HL-60 (cell line): ENCODE measurements around the gene TMEM80.

Experiments
- DNase-seq, 2 experiments: peaks; one replicate each; pipeline ENCODE4 v3.0.0-alpha.2; 2010 to 2020; ENCODE audit warnings: low read depth in 1 of 2, low spot score in 1 of 2
- H3K27ac ChIP-seq: fragments of 250-450 bp; sonication (Bioruptor Pico); replicated peaks from 2 replicates; pipeline ENCODE4 v1.5.1; 2020; ENCODE audit warnings: mild to moderate bottlenecking, moderate library complexity
- H3K27me3 ChIP-seq: fragments of 250-450 bp; sonication (Bioruptor Pico); 2 replicates; pipeline ENCODE4 v1.5.1; 2021; ENCODE audit warnings: mild to moderate bottlenecking, moderate library complexity; ENCODE audit not compliant: insufficient read depth, poor library complexity, severe bottlenecking
- H3K4me3 ChIP-seq: replicated peaks from 2 replicates; pipeline ENCODE4 v1.5.1; 2011; ENCODE audit warnings: mild to moderate bottlenecking, control low read depth, low read length; ENCODE audit not compliant: insufficient read depth
- GABPA ChIP-seq: IDR thresholded peaks from 2 replicates; pipeline ENCODE4 v1.6.1; 2012; ENCODE audit warnings: low read depth
- POLR2AphosphoS5 ChIP-seq: IDR thresholded peaks from 2 replicates; pipeline ENCODE4 v1.6.1; 2012; ENCODE audit warnings: low read depth
- SPI1 ChIP-seq: IDR thresholded peaks from 2 replicates; pipeline ENCODE4 v1.6.1; 2012; ENCODE audit warnings: low read depth, mild to moderate bottlenecking, borderline replicate concordance
- TF ChIP-seq, protein P1 (sequence below): IDR thresholded peaks from 2 replicates; pipeline ENCODE4 v1.6.1; 2012; ENCODE audit warnings: low read depth; ENCODE audit not compliant: insufficient replicate concordance
- TF ChIP-seq, protein P2 (sequence below): IDR thresholded peaks from one replicate; pipeline ENCODE4 v1.5.1; 2011; ENCODE audit warnings: low read length, control low read depth, inconsistent platforms; ENCODE audit not compliant: insufficient read depth

TMEM80 gene

DNA sequence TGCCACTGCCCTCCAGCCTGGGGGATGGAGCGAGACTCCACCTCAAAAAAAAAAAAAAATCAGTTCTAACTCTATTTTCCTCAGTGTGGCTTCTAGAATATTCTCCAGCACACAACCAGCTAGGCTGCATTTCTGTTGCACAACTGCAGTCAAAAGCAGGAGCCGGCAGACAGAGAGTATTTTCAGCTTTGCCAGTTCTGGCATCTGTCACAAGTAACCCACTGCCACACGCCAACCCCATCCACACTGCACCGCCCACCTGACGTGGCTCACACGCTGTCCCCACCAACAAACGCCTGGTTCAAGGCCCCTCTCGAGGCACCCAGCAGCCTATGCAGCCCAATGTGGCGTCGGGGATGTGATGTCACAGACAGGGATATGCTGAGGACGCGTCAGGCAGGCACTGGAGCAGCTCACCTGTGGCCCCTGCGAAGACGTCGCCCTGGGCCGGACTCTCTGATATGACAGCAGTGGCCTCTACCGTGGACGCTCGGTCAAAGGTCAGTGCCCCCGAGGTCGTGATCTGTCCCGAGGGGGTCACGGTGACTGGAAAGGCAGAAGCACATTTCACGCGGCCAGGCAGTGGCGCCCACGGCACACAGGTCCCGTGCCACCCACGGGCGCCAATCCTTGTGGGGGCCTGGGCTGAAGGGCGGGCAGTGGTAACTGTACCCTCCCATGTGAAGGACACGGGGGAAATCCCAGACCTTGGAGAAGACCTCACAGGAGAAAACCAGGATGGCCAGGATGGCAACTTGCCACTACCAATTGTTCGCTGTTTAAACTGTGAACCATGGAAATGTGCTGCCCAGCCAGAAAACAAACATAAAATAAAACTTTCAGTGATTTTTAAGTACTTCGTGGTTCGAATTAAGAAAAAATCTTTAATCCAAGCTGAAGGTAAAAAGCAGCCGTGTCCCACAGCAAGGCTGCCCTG, 16.1 kb upstream of the TMEM80 start:
- DNase-seq: no peak
- no peak overlapping the region for H3K4me3 ChIP-seq
- H3K27ac ChIP-seq: no peak overlapping the region
- TF ChIP-seq SPI1 (no peak), GABPA (no peak)
- TF ChIP-seq, protein P1, sequence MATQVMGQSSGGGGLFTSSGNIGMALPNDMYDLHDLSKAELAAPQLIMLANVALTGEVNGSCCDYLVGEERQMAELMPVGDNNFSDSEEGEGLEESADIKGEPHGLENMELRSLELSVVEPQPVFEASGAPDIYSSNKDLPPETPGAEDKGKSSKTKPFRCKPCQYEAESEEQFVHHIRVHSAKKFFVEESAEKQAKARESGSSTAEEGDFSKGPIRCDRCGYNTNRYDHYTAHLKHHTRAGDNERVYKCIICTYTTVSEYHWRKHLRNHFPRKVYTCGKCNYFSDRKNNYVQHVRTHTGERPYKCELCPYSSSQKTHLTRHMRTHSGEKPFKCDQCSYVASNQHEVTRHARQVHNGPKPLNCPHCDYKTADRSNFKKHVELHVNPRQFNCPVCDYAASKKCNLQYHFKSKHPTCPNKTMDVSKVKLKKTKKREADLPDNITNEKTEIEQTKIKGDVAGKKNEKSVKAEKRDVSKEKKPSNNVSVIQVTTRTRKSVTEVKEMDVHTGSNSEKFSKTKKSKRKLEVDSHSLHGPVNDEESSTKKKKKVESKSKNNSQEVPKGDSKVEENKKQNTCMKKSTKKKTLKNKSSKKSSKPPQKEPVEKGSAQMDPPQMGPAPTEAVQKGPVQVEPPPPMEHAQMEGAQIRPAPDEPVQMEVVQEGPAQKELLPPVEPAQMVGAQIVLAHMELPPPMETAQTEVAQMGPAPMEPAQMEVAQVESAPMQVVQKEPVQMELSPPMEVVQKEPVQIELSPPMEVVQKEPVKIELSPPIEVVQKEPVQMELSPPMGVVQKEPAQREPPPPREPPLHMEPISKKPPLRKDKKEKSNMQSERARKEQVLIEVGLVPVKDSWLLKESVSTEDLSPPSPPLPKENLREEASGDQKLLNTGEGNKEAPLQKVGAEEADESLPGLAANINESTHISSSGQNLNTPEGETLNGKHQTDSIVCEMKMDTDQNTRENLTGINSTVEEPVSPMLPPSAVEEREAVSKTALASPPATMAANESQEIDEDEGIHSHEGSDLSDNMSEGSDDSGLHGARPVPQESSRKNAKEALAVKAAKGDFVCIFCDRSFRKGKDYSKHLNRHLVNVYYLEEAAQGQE: no peak
- H3K27me3 ChIP-seq: no peaks in the 10 kb centered on the region

DNA sequence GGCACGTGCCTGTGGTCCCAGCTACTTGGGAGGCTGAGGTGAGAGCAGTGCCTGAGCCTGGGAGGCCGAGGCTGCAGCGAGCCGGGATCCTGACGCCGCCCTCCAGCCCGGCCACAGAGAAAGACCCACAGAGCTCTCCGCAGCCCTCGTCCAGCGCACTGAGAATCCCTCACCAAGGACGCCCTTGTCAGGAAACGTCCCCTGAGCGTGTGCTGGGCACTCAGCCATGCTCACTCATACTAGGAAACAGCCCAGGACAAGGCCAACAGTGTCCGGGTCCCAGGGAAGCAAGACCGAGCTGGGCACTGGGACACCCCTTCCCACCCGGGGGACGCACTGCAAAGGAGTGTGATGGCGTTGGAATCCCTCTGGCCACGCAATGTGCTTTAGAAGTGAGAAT, 15.1 kb upstream of the TMEM80 start:
- no peak overlapping the region for H3K27ac ChIP-seq
- no peak overlapping the region for H3K4me3 ChIP-seq
- DNase-seq: no peak
- no peaks in the 10 kb centered on the region for H3K27me3 ChIP-seq
- TF ChIP-seq GABPA (no peak), SPI1 (no peak)

DNA sequence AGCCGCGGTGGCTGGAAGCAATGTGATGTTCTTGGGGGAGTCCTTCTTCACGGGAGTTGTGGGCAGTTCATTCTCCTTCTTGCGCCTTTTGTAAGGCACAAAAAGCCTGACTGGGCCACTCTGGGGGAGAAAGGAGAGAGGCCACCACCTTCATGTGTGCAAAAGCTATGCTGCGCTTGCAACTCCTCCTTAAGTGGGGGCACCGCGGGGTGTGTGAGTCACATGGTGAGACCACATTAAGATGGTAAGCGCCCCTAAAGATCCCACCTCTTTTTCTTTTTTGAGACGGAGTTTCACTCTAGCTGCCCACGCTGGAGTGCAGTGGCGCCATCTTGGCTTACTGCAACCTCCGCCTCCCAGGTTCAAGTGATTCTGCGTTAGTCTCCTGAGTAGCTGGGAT, 14.6 kb upstream of the TMEM80 start:
- Histone ChIP-seq H3K27ac (no peak overlapping the region), H3K27me3 (no peaks in the 10 kb centered on the region), H3K4me3 (no peak overlapping the region)
- no peak for DNase-seq
- TF ChIP-seq POLR2AphosphoS5 (no peak), SPI1 (no peak), GABPA (no peak)
- TF ChIP-seq, protein P2, sequence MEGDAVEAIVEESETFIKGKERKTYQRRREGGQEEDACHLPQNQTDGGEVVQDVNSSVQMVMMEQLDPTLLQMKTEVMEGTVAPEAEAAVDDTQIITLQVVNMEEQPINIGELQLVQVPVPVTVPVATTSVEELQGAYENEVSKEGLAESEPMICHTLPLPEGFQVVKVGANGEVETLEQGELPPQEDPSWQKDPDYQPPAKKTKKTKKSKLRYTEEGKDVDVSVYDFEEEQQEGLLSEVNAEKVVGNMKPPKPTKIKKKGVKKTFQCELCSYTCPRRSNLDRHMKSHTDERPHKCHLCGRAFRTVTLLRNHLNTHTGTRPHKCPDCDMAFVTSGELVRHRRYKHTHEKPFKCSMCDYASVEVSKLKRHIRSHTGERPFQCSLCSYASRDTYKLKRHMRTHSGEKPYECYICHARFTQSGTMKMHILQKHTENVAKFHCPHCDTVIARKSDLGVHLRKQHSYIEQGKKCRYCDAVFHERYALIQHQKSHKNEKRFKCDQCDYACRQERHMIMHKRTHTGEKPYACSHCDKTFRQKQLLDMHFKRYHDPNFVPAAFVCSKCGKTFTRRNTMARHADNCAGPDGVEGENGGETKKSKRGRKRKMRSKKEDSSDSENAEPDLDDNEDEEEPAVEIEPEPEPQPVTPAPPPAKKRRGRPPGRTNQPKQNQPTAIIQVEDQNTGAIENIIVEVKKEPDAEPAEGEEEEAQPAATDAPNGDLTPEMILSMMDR: no peak
- TF ChIP-seq, protein P1: no peak

DNA sequence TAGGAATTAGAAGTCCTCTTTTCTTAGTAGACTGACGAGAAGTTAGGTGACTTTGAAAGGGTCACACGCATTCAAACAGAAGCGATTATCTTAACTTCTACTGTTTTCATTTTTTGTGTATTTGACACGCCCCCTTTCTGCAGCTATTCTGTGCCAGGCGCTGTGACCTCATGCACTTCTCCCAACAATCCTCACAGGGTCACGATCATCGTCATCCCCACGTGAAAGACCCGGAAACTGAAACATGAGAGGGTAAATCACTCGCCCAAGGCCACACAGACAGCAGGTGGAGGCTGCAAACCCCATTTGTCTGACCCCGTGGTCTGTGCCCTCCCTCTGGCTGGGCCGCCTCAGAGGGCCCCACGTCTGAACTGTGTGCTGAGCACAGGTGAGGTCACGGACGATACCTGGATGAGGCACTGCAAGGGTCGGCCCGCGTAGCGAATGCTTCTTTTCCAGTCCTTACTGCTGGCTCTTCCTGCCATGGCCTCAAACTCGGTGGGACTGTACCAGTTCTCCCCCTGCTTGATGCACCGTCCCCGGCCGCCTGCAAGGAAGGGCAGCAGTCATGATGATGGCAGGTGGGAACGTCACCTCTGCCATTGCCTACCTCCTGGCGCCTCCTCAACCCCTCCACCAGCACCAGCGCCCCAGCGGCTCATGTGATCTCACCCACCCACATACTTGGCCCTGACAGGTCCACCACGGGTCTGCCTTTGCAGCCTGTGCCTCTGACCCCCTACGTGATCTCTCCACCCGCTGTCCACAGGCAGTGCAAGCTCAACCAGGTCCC, 9.0 kb upstream of the TMEM80 start:
- DNase-seq: no peak
- no peak overlapping the region for H3K4me3 ChIP-seq
- no peak overlapping the region for H3K27ac ChIP-seq
- no peak for TF ChIP-seq POLR2AphosphoS5
- TF ChIP-seq, protein P1: no peak
- no peak for TF ChIP-seq GABPA
- TF ChIP-seq, protein P2: no peak
- no peak for TF ChIP-seq SPI1
- H3K27me3 ChIP-seq: no peaks in the 10 kb centered on the region
